ENCODE results near the gene RPS28.

DNA sequence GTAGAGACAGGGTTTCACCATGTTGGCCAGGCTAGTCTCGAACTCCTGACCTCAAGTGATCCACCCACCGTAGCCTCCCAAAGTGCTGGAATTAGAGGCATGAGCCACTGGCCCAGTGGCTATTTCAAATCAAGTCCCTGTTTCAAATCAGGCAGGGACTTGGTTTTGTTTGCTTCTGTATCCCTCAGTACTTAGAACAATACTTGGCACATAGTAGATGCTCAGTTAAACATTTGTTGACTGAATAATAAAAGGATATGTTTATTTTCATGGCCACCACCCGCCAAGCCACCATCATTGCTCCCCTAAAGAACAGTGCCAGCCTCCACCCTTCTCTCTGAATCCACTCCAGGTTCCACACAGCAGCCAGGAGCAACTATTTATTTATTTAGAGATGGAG lies 4.2 kb downstream of the RPS28 start:
- TF ChIP-seq POLR2A (IDR thresholded peaks at IDR 0.05; ENCODE audit: low read depth, low read length) (no peak), POLR2AphosphoS5 (IDR thresholded peaks at IDR 0.05; ENCODE audit: low read depth, low read length) (no peak), SPI1 (IDR thresholded peaks at IDR 0.05; ENCODE audit: low read depth, low read length) (no peak), TAF1 (IDR thresholded peaks at IDR 0.05; ENCODE audit: low read depth, low read length) (no peak), POU2F2 (IDR thresholded peaks at IDR 0.05; ENCODE audit: low read depth, low read length) (no peak), PAX5 (IDR thresholded peaks at IDR 0.05; ENCODE audit: insufficient read depth, low read length, severe bottlenecking) (no peak)

Measured in GM12891 (cell line).